GM19238 (cell line): ENCODE measurements around the gene BICD1.
"Not testable (repeated sequence)": the region's sequence is repeated elsewhere in the genome, so short reads cannot be mapped to it uniquely, and the experiment has no call there.

Source experiments
- DNase-seq: peaks from one replicate; pipeline ENCODE4 v3.0.0; 2011; ENCODE audit warnings: low spot score; ENCODE audit not compliant: insufficient read length

BICD1 gene

GRCh38 chr12:32242641-32243040 is 136.0 kb downstream of the BICD1 start:
- DNase-seq: no peak

- no peak for DNase-seq
Observed at GRCh38 chr12:32248441-32249140, 141.9 kb downstream of the BICD1 start.

GRCh38 chr12:32249777-32250176 is 143.1 kb downstream of the BICD1 start:
- DNase-seq: no peak

- no peak for DNase-seq
Observed at GRCh38 chr12:32252199-32253073, 145.8 kb downstream of the BICD1 start.

GRCh38 chr12:32253154-32253790 is 146.6 kb downstream of the BICD1 start:
- no peak for DNase-seq

GRCh38 chr12:32254260-32254956 is 147.8 kb downstream of the BICD1 start:
- no peak for DNase-seq

GRCh38 chr12:32255588-32255987 is 148.9 kb downstream of the BICD1 start:
- no peak for DNase-seq

- DNase-seq: no peak
Observed at GRCh38 chr12:32257695-32258496, 151.2 kb downstream of the BICD1 start.

- DNase-seq: no peak
Observed at GRCh38 chr12:32260696-32261095, 154.0 kb downstream of the BICD1 start.

GRCh38 chr12:32261638-32262037 is 155.0 kb downstream of the BICD1 start:
- DNase-seq: no peak

- DNase-seq: no peak
Observed at GRCh38 chr12:32264961-32265360, 158.3 kb downstream of the BICD1 start.

GRCh38 chr12:32265456-32265855 is 158.8 kb downstream of the BICD1 start:
- no peak for DNase-seq

GRCh38 chr12:32265951-32266350 is 159.3 kb downstream of the BICD1 start:
- DNase-seq: no peak

- no peak for DNase-seq
Observed at GRCh38 chr12:32266756-32267155, 160.1 kb downstream of the BICD1 start.

GRCh38 chr12:32270818-32271710 is 164.4 kb downstream of the BICD1 start:
- DNase-seq: no peak

- DNase-seq: no peak
Observed at GRCh38 chr12:32272465-32272864, 165.8 kb downstream of the BICD1 start.

- no peak for DNase-seq
Observed at GRCh38 chr12:32273063-32273522, 166.4 kb downstream of the BICD1 start.

GRCh38 chr12:32273712-32274111 is 167.1 kb downstream of the BICD1 start:
- peak; percentile 26 for DNase-seq

GRCh38 chr12:32274665-32275064 is 168.0 kb downstream of the BICD1 start:
- no peak for DNase-seq

GRCh38 chr12:32275520-32275919 is 168.9 kb downstream of the BICD1 start:
- not testable (repeated sequence) for DNase-seq
